ENCODE measurements around the gene DVL1.

The DVL1 gene

DNA sequence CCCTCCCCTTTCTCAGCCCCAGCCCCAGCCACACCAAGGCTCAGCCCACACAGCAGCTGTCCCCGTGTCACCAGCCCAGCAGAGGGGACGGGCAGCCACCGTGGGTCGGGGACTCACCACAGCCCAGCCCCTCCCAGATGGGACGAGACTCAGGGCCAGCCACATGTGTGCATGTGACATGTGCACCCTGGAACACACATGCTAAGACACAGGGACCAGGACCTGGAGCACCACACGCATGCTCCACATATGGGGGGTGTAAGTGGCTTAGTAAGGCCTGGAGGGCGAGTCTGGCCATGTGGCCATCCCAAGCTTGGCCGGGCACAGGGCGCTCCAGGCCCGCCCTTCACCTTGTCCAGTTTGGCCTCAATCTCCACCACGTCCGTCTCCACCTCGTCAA, 45.5 kb downstream of the DVL1 start:
- Mint-ChIP-seq H3K4me3 (no peak overlapping the region), H3K27ac (peak overlapping the region; percentile 26), H3K4me1 (ENCODE audit: low read depth) (peaks cover 22% of the 10 kb centered on the region), H3K27me3 (no peaks in the 10 kb centered on the region), H3K9me3 (no peaks in the 10 kb centered on the region), H3K36me3 (ENCODE audit: low read depth) (peaks cover 4% of the 10 kb centered on the region)
- DNase-seq, result no peak

DNA sequence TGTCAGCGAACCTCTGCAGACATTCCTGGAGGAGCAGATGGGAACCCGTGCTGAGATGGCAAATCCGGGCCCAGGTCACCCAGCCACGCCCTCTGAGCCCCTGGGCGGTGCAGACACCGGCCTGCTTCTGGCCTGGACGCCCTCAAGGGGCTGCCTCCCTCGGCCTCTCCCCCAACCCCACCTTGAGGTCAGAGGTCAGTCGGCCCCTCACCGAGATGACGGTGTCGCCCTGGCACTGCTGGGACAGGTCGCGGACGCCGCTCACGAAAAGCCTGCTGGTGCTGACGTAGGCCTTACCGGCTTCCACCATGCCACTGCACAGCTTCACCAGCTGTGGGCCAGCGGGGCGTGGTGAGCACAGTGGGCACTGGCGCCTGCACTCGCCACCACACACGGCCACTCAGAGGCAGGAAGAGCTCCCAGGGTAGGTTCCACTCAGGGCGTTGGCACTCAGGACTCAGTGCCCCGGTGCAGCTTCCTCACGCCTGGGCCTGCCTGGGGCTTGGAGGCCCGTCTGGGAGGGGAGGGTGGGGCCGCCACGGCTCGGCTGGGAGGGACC, 46.2 kb downstream of the DVL1 start:
- Mint-ChIP-seq H3K4me1 (ENCODE audit: low read depth) (peaks cover 22% of the 10 kb centered on the region), H3K36me3 (ENCODE audit: low read depth) (peaks cover 4% of the 10 kb centered on the region), H3K27ac (no peak overlapping the region), H3K4me3 (no peak overlapping the region), H3K27me3 (no peaks in the 10 kb centered on the region), H3K9me3 (no peaks in the 10 kb centered on the region)
- no peak for DNase-seq

DNA sequence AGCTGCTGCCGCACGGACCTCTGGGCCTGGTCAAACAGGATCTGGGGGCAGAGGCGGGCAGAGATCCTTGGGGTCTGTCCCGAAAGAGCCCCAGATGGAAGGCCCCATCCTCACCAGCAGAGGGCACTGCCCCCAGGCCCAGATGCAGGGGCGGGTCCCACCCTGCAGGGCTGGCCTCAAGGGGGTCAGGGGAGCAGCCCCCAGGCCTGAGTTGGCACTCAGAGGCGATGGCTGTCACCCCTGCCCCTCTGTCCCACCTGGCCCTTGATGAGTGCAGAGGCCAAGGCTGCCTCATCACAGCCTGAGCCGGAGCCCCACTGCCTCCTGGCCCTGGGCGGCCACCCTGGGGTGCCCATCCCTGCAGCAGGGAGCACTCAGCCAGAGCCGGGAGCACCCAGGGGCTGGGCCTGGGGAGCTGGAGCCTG, 47.2 kb downstream of the DVL1 start:
- no peak overlapping the region for H3K4me3 Mint-ChIP-seq

DNA sequence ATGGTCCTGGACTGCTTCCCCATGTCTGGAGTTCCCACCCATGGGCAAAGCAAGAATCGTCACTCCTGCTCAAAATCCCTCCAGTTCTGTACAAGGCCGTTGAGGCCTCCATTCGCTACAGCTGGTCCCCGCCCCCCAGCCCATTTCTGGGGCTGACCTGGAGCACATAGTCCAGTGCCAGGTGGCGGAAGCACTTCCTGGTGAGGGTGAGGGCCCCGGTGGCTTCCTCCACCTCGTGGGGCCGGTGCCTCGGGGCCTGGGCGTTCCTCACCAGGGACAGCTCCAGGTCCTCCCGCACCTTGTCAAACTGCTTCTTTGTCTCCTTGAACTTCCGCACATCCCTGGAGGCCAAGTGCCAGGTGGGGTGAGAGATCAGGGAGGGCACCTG, 48.9 kb downstream of the DVL1 start:
- Mint-ChIP-seq H3K27ac (no peak overlapping the region), H3K9me3 (no peaks in the 10 kb centered on the region), H3K36me3 (ENCODE audit: low read depth) (peaks cover 4% of the 10 kb centered on the region), H3K4me3 (no peak overlapping the region), H3K27me3 (no peaks in the 10 kb centered on the region), H3K4me1 (ENCODE audit: low read depth) (peaks cover 6% of the 10 kb centered on the region)
- DNase-seq, result no peak

More for the DNA sequence above, 47.2 kb downstream of the DVL1 start:
- no peak for DNase-seq
- peaks cover 20% of the 10 kb centered on the region for H3K4me1 Mint-ChIP-seq (ENCODE audit: low read depth)
- H3K27ac Mint-ChIP-seq, result no peak overlapping the region
- peaks cover 5% of the 10 kb centered on the region for H3K36me3 Mint-ChIP-seq (ENCODE audit: low read depth)
- H3K27me3 Mint-ChIP-seq, result no peaks in the 10 kb centered on the region
- H3K9me3 Mint-ChIP-seq, result no peaks in the 10 kb centered on the region

DNA sequence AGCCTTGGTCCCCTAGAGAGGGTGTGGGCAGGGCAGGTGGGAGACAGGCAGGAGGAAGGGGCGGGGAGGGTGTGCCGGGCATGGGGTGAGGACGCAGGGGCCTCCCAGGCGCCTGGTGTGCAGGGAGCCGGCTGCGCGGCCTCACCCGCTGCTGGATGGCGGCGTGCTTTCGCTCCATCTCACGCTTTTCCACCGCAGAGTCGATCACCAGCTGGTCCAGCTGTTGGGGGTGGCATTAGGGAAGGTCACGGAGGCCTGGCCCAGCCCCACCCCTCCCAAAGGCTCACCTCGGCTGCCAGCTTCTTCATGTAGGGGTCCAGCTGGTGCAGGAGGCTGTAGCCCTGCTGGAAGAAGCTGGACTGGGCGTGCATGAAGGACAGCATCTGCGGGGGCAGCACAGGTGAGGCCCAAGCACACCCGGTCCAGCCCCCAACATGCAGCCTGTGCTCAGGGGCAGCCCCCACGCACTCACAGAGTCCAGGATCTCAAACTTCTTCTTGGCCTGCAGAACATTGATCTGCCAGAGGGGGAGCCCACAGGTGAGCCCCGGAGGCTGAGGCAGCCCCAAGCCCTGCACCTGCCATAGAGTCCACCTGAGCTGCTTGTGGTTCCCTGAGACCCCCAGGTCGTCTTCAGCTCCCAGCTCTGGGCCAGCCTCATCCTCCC, 49.4 kb downstream of the DVL1 start:
- Mint-ChIP-seq H3K27me3 (no peaks in the 10 kb centered on the region), H3K4me1 (ENCODE audit: low read depth) (peaks cover 4% of the 10 kb centered on the region), H3K4me3 (no peak overlapping the region), H3K36me3 (ENCODE audit: low read depth) (peaks cover 8% of the 10 kb centered on the region), H3K9me3 (no peaks in the 10 kb centered on the region), H3K27ac (no peak overlapping the region)
- no peak for DNase-seq

DNA sequence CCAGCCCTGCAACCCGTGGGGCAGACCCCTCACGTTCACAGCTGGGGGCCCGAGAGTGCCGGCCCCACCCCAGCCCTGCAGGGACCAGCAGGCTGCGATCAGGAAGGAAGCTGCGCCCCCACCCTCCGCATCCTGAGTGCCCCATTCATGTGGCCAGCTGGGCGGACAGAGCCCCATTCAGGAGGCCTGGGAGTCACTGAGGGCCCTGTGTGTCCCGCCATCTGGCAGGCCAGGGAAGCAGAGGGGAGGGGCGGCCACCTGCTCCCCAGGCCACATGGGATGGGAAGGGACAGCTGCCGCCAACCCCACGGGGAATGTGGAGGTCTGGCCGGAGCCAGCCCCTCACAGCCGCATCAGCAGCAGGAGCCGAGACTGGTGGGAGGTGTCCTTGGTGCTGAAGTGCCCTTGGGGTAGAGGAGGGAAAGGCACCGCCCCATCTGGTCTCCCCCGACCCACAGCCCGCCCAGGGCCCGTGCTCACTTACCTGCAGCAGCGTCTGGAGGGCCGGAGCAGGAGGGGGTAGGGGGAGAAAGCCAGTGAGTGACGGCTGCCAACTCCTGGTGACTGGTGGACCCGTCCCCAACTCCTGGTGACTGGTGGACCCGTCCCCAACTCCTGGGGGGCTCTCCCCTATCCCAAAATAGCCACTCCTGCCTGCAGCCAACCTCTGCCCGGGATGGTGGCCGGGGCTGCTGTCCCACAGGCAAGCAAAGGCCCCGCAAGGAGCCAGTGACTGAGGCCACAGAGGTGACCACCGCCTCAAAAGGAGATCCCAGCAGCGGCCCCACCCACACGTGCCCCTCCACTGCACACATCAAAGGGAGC, 50.1 kb downstream of the DVL1 start:
- no peak overlapping the region for H3K27ac Mint-ChIP-seq
- no peak for DNase-seq
- H3K4me3 Mint-ChIP-seq, result no peak overlapping the region

DNA sequence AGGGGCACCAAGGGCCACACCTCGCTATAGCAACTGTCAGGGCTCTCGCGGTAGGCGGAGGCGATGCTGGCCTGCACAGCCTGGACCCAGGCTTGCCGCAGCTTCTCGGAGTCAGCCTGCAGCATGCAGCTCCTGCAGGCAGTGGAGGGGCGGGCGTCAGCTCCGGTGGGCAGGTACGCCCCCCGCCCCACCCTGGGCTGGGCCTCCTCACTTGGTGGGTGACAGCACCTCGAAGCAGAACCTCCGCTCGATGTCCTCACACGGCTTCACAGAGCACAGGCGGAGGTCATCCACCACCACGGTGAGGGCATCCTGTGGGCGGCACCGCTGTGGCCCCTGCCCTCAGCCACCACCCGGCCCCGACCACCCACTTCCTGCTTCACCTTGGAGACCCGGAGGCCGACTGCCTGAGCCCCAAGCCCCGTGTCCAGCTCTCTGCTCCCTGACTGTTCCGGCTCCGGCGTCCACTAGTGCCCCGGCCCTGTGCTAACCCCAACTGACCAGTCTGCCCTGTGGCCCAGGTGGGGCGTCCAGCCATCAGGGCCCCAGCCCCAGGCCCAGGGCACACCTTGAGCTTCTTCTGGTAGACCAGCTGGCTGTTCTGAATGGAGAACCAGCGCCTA, 51.3 kb downstream of the DVL1 start:
- Mint-ChIP-seq H3K27me3 (no peaks in the 10 kb centered on the region), H3K4me3 (no peak overlapping the region), H3K4me1 (ENCODE audit: low read depth) (no peaks in the 10 kb centered on the region), H3K27ac (no peak overlapping the region), H3K36me3 (ENCODE audit: low read depth) (peaks cover 8% of the 10 kb centered on the region), H3K9me3 (no peaks in the 10 kb centered on the region)
- DNase-seq, result no peak

More for the DNA sequence above, 50.1 kb downstream of the DVL1 start:
- Mint-ChIP-seq H3K4me1 (ENCODE audit: low read depth) (no peaks in the 10 kb centered on the region), H3K9me3 (no peaks in the 10 kb centered on the region), H3K36me3 (ENCODE audit: low read depth) (peaks cover 8% of the 10 kb centered on the region), H3K27me3 (no peaks in the 10 kb centered on the region)

DNA sequence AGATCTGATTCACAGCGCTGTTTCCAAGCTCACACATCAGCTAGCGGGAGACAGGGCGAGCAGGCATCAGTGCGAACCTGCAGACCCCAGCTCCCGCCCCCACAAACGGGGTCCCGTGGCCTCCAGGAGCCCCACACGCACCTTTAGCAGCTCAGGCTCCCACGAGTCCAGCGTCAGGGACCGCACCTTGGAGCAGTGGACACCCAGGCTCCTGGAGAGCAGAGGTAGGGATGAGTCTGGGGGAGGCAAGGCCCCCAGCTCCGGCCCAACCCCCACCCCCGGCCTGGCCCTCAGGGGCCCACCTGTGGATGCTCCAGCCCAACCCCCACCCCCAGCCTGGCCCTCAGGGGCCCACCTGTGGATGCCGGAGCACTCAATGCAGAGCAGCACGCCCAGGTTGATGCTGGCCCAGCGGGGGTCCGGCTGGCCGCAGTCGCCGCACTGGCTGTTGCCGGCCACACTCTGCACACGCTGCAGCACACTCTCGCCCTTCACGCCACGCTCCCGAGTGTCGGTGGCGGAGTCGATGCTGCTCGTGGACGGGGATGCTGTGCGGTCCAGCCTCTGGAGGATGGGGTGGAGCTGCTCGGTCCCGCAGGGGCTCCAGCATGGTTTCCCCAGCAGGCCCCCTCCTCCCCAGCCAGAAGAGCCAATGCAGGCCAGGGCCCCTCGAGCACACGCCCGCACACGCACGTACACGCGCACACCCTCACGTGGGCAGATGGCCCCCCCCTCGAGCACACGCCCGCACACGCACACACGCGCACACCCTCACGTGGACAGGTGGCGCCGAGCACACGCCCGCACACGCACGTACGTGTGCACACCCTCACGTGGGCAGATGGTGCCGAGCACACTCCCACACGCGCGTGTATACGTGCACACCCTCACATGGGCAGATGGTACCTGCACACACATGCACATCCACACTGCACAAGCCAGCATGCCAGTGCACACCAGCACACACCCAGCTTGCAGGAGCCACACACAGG, 52.9 kb downstream of the DVL1 start:
- H3K27ac Mint-ChIP-seq, result no peak overlapping the region
- no peaks in the 10 kb centered on the region for H3K4me1 Mint-ChIP-seq (ENCODE audit: low read depth)
- H3K4me3 Mint-ChIP-seq, result no peak overlapping the region
- DNase-seq, result no peak
- H3K27me3 Mint-ChIP-seq, result no peaks in the 10 kb centered on the region
- H3K9me3 Mint-ChIP-seq, result no peaks in the 10 kb centered on the region
- H3K36me3 Mint-ChIP-seq (ENCODE audit: low read depth), result peaks cover 8% of the 10 kb centered on the region

DNA sequence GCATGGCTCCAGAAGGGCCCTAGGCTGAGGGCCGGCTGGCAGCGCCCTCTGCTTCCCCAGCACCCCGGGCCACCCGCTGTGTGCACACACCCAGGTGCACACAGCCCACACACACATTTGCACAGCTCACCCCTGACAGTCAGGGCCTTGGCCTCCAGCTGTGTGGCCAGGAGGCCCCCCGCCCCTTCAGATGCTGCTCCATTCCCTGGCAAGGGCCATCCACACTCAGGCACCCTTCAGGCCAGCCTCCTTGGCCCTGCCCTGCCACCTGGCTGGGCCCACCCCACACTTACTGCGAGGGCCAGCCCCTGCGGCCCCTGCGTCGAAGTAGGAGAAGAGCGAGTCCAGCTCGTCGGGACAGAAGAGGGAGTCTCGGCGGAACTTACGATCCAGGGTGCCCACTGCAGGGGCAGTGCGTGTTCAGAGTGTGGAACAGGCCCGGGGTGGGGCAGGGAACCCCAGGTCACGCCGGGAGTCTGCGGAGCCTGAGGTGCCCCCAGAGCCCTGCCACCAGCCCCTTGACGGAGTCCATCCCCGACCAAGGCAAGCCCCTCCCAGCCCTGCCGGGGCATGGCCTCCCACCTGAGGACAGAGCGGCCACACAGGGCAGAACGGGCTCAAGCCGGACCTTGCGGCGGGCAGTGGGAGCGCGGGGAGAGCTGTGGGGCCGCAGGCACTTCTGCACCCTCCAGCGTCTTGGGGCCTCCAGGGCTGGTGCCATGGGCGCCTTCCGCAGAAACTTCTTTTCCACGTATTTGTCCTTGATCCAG, 53.9 kb downstream of the DVL1 start:
- Mint-ChIP-seq H3K4me3 (no peak overlapping the region), H3K27me3 (no peaks in the 10 kb centered on the region), H3K27ac (no peak overlapping the region), H3K9me3 (no peaks in the 10 kb centered on the region), H3K4me1 (ENCODE audit: low read depth) (no peaks in the 10 kb centered on the region), H3K36me3 (ENCODE audit: low read depth) (peaks cover 8% of the 10 kb centered on the region)
- no peak for DNase-seq

DNA sequence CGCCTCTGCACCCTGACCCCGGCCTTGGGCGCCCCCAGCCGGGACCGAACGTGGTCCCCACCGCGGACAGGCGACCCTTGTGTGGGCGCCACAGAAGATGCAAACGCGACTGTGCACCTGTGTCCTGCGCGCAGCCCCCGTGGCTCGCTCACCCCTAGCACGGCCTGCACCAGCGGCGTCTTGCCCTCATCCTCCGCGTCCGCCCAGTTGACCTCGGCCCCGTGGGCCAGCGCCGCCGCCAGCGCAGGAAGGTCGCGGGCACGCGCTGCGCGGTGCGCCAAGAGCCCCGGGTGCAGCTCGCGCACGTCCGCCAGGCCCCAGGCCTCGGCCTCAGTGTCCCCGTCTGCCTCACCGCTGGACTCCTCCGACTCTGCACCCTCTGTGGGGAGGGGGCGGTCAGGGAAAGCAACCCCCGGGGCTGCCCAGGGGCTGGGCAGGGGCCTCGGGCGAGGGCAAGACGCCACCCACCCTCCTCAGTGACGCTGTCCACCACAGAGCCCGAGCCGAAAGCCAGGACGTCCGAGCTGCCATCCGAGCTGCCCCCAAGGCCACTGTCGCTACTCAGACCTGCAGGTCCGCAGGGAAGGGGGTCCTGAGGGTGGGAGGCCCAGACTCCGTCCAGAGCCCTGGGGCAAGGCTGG, 54.8 kb downstream of the DVL1 start:
- H3K4me1 Mint-ChIP-seq (ENCODE audit: low read depth), result no peaks in the 10 kb centered on the region
- H3K36me3 Mint-ChIP-seq (ENCODE audit: low read depth), result peaks cover 8% of the 10 kb centered on the region
- H3K27ac Mint-ChIP-seq, result no peak overlapping the region
- H3K9me3 Mint-ChIP-seq, result no peaks in the 10 kb centered on the region
- no peaks in the 10 kb centered on the region for H3K27me3 Mint-ChIP-seq
- H3K4me3 Mint-ChIP-seq, result no peak overlapping the region
- no peak for DNase-seq

DNA sequence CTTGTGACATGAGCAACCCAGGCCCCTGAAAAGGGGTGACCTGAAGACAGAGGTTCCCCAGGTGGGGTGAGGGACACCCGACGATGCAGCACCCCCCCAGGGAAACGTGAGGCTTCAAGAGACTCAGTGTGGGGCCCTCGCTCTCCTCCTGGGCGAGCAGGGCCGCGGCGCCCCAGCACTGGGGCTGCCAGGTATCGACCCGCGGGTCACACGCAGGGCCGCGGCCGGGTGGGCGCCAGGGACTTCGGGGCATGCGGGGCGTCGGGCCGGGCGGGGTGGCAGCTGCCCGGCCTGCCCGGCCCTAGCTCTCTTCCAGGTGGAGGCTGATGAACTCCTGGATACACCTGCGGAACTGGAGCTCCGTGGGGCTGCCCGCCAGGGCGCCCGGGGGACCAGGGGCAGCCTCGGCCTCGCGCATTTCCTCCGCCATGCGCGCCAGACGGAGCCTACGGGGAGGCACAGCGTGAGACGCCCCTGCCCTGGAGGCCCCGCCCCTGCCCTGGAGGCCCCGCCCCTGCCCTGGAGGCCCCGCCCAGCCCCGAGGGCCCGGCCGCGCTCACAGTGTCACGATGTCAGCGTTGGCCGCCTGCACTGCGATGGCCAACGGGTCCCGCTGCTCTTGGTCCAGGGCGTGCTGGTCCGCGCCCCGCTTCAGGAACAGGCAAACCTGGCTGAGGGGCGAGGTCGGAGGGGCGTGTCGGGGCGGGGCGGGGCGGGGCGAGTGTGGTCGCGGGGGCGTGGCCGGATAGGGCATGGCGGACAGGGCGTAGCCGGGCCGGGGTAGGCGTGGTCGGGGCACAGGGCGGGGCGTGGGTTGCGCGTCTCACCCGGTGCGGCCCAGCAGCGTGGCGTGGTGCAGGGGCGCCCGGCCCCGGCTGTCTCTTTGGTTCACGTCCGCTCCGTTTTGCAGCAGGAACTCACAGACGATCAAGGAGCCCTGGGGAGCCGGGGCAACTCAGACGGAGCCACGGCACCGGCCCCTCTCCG, 55.7 kb downstream of the DVL1 start:
- no peak for DNase-seq
- Mint-ChIP-seq H3K36me3 (ENCODE audit: low read depth) (peaks cover 8% of the 10 kb centered on the region), H3K4me3 (no peak overlapping the region), H3K4me1 (ENCODE audit: low read depth) (no peaks in the 10 kb centered on the region), H3K27me3 (no peaks in the 10 kb centered on the region), H3K27ac (no peak overlapping the region), H3K9me3 (no peaks in the 10 kb centered on the region)

DNA sequence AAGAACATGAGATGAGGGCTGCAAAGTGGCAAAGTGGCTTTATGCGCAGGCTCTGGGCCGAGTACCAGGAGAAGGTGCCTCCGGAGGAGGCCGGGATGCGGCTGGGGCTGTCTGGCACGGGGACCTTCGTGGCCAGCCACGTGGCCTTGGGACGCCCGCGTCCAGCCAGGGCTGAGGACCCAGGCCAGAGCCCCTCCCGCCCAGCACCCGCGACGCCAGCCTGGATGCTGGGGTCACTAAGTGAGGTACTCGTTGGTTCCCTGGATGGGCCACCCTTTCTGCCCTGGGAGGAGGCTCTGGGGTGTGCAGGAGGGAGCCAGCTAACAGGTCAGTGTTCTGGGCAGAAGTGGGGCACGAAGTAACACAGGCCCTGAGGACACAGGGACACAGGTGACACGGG, 56.4 kb downstream of the DVL1 start:
- DNase-seq, result no peak
- Mint-ChIP-seq H3K27ac (no peak overlapping the region), H3K4me1 (ENCODE audit: low read depth) (no peaks in the 10 kb centered on the region), H3K36me3 (ENCODE audit: low read depth) (peaks cover 6% of the 10 kb centered on the region), H3K9me3 (no peaks in the 10 kb centered on the region), H3K27me3 (no peaks in the 10 kb centered on the region), H3K4me3 (no peak overlapping the region)

Data from activated T-cell treated with anti-CD3 and anti-CD28 coated beads, Interleukin-2, amount 50 U/mL, for 24 hours (primary cell).